ENCODE results near the gene CASK. TPM values are rescaled to one million over a fixed set of nuclear protein-coding genes. Genes with fewer than 3 reads are reported as not detected.

Gene CASK
- total and polyA plus RNA-seq, 4 donors: 10.6 to 51.1 (median 26.0) TPM

- Histone ChIP-seq H3K4me3 (ENCODE audit: low read length in 2 of 2) (no peak overlapping the region), H3K27me3 (ENCODE audit: control insufficient read depth in 1 of 2, insufficient read depth in 2 of 2, low read length in 1 of 2) (no peaks in the 10 kb centered on the region), H3K9me3 (ENCODE audit: control insufficient read depth, low read length) (no peaks in the 10 kb centered on the region), H3K27ac (ENCODE audit: low read depth in 1 of 2, low read length in 2 of 2) (no peak overlapping the region), H3K36me3 (ENCODE audit: control insufficient read depth in 1 of 2, insufficient read depth in 2 of 2, low read length in 1 of 2) (no peaks in the 10 kb centered on the region), H3K4me1 (ENCODE audit: control insufficient read depth in 1 of 2, insufficient read depth in 2 of 2, low read length in 2 of 2) (no peaks in the 10 kb centered on the region)
- intact Hi-C loops (cut with DNase I): no loop called here
- no peak for DNase-seq
- ATAC-seq (ENCODE audit: low FRiP score): no peak
Measured at GRCh38 chrX:41900321-41900720, 23.0 kb downstream of the CASK start.

- DNase-seq (no peak), ATAC-seq (ENCODE audit: low FRiP score) (no peak)
- H3K4me3 ChIP-seq (ENCODE audit: low read length in 2 of 2): no peak overlapping the region
- no peaks in the 10 kb centered on the region for H3K36me3 ChIP-seq (ENCODE audit: control insufficient read depth in 1 of 2, insufficient read depth in 2 of 2, low read length in 1 of 2)
- no peak overlapping the region for H3K27ac ChIP-seq (ENCODE audit: low read depth in 1 of 2, low read length in 2 of 2)
- H3K27me3 ChIP-seq (ENCODE audit: control insufficient read depth in 1 of 2, insufficient read depth in 2 of 2, low read length in 1 of 2): no peaks in the 10 kb centered on the region
- H3K9me3 ChIP-seq (ENCODE audit: control insufficient read depth, low read length): no peaks in the 10 kb centered on the region
- no peaks in the 10 kb centered on the region for H3K4me1 ChIP-seq (ENCODE audit: control insufficient read depth in 1 of 2, insufficient read depth in 2 of 2, low read length in 2 of 2)
- intact Hi-C loops (cut with DNase I): no loop called here
Measured at GRCh38 chrX:41895826-41896225, 27.5 kb downstream of the CASK start.

- Histone ChIP-seq H3K4me1 (ENCODE audit: control insufficient read depth in 1 of 2, insufficient read depth in 2 of 2, low read length in 2 of 2) (no peaks in the 10 kb centered on the region), H3K27me3 (ENCODE audit: control insufficient read depth in 1 of 2, insufficient read depth in 2 of 2, low read length in 1 of 2) (no peaks in the 10 kb centered on the region), H3K9me3 (ENCODE audit: control insufficient read depth, low read length) (no peaks in the 10 kb centered on the region), H3K4me3 (ENCODE audit: low read length in 2 of 2) (no peak overlapping the region), H3K27ac (ENCODE audit: low read depth in 1 of 2, low read length in 2 of 2) (no peak overlapping the region), H3K36me3 (ENCODE audit: control insufficient read depth in 1 of 2, insufficient read depth in 2 of 2, low read length in 1 of 2) (no peaks in the 10 kb centered on the region)
- intact Hi-C loops (cut with DNase I): no loop called here
- DNase-seq (no peak), ATAC-seq (ENCODE audit: low FRiP score) (no peak)
- WGBS, 2 donors: 45 to 60% methylated on average over 1 of the region's 1 CpG
Measured at GRCh38 chrX:41890026-41890423, 33.3 kb downstream of the CASK start.

- DNase-seq: no peak
- no peak for ATAC-seq (ENCODE audit: low FRiP score)
- intact Hi-C loops (cut with DNase I): no loop called here
- H3K27ac ChIP-seq (ENCODE audit: low read depth in 1 of 2, low read length in 2 of 2): no peak overlapping the region
- 46 to 51% methylated on average over 1 of the region's 1 CpG for WGBS, 2 donors
- H3K36me3 ChIP-seq (ENCODE audit: control insufficient read depth in 1 of 2, insufficient read depth in 2 of 2, low read length in 1 of 2): no peaks in the 10 kb centered on the region
- no peaks in the 10 kb centered on the region for H3K27me3 ChIP-seq (ENCODE audit: control insufficient read depth in 1 of 2, insufficient read depth in 2 of 2, low read length in 1 of 2)
- no peak overlapping the region for H3K4me3 ChIP-seq (ENCODE audit: low read length in 2 of 2)
- H3K4me1 ChIP-seq (ENCODE audit: control insufficient read depth in 1 of 2, insufficient read depth in 2 of 2, low read length in 2 of 2): no peaks in the 10 kb centered on the region
- no peaks in the 10 kb centered on the region for H3K9me3 ChIP-seq (ENCODE audit: control insufficient read depth, low read length)
Measured at GRCh38 chrX:41889317-41890025, 33.9 kb downstream of the CASK start.

- Histone ChIP-seq H3K4me1 (ENCODE audit: control insufficient read depth in 1 of 2, insufficient read depth in 2 of 2, low read length in 2 of 2) (no peaks in the 10 kb centered on the region), H3K27ac (ENCODE audit: low read depth in 1 of 2, low read length in 2 of 2) (no peak overlapping the region), H3K27me3 (ENCODE audit: control insufficient read depth in 1 of 2, insufficient read depth in 2 of 2, low read length in 1 of 2) (no peaks in the 10 kb centered on the region), H3K9me3 (ENCODE audit: control insufficient read depth, low read length) (no peaks in the 10 kb centered on the region), H3K4me3 (ENCODE audit: low read length in 2 of 2) (no peak overlapping the region), H3K36me3 (ENCODE audit: control insufficient read depth in 1 of 2, insufficient read depth in 2 of 2, low read length in 1 of 2) (no peaks in the 10 kb centered on the region)
- DNase-seq: no peak
- ATAC-seq (ENCODE audit: low FRiP score): no peak
- WGBS, 2 donors: 64 to 91% methylated on average over 1 of the region's 1 CpG
- intact Hi-C loops (cut with DNase I): no loop called here
Measured at GRCh38 chrX:41887691-41888090, 35.7 kb downstream of the CASK start.

GRCh38 chrX:41885724-41886123 lies 37.6 kb downstream of the CASK start:
- intact Hi-C loops (cut with DNase I): no loop called here
- WGBS, 2 donors: 78 to 89% methylated on average over 1 of the region's 1 CpG
- ATAC-seq (ENCODE audit: low FRiP score): no peak

GRCh38 chrX:41881166-41881565 lies 42.2 kb downstream of the CASK start:
- ATAC-seq (ENCODE audit: low FRiP score) (no peak), DNase-seq (no peak)
- Histone ChIP-seq H3K27ac (ENCODE audit: low read depth in 1 of 2, low read length in 2 of 2) (no peak overlapping the region), H3K4me3 (ENCODE audit: low read length in 2 of 2) (no peak overlapping the region), H3K4me1 (ENCODE audit: control insufficient read depth in 1 of 2, insufficient read depth in 2 of 2, low read length in 2 of 2) (no peaks in the 10 kb centered on the region), H3K27me3 (ENCODE audit: control insufficient read depth in 1 of 2, insufficient read depth in 2 of 2, low read length in 1 of 2) (no peaks in the 10 kb centered on the region), H3K9me3 (ENCODE audit: control insufficient read depth, low read length) (no peaks in the 10 kb centered on the region), H3K36me3 (ENCODE audit: control insufficient read depth in 1 of 2, insufficient read depth in 2 of 2, low read length in 1 of 2) (no peaks in the 10 kb centered on the region)
- intact Hi-C loops (cut with DNase I): no loop called here
- WGBS, 2 donors: 63 to 78% methylated on average over 1 of the region's 1 CpG

More at GRCh38 chrX:41885724-41886123, 37.6 kb downstream of the CASK start:
- Histone ChIP-seq H3K27ac (ENCODE audit: low read depth in 1 of 2, low read length in 2 of 2) (no peak overlapping the region), H3K4me3 (ENCODE audit: low read length in 2 of 2) (no peak overlapping the region), H3K27me3 (ENCODE audit: control insufficient read depth in 1 of 2, insufficient read depth in 2 of 2, low read length in 1 of 2) (no peaks in the 10 kb centered on the region), H3K36me3 (ENCODE audit: control insufficient read depth in 1 of 2, insufficient read depth in 2 of 2, low read length in 1 of 2) (no peaks in the 10 kb centered on the region), H3K9me3 (ENCODE audit: control insufficient read depth, low read length) (no peaks in the 10 kb centered on the region), H3K4me1 (ENCODE audit: control insufficient read depth in 1 of 2, insufficient read depth in 2 of 2, low read length in 2 of 2) (no peaks in the 10 kb centered on the region)
- DNase-seq: no peak

GRCh38 chrX:41877167-41877566 lies 46.2 kb downstream of the CASK start:
- 62 to 66% methylated on average over 2 of the region's 2 CpGs for WGBS, 2 donors
- Histone ChIP-seq H3K4me3 (ENCODE audit: low read length in 2 of 2) (no peak overlapping the region), H3K4me1 (ENCODE audit: control insufficient read depth in 1 of 2, insufficient read depth in 2 of 2, low read length in 2 of 2) (no peaks in the 10 kb centered on the region), H3K9me3 (ENCODE audit: control insufficient read depth, low read length) (no peaks in the 10 kb centered on the region), H3K27me3 (ENCODE audit: control insufficient read depth in 1 of 2, insufficient read depth in 2 of 2, low read length in 1 of 2) (no peaks in the 10 kb centered on the region), H3K27ac (ENCODE audit: low read depth in 1 of 2, low read length in 2 of 2) (no peak overlapping the region), H3K36me3 (ENCODE audit: control insufficient read depth in 1 of 2, insufficient read depth in 2 of 2, low read length in 1 of 2) (no peaks in the 10 kb centered on the region)
- ATAC-seq (ENCODE audit: low FRiP score) (no peak), DNase-seq (no peak)
- intact Hi-C loops (cut with DNase I): no loop called here

- intact Hi-C loops (cut with DNase I): no loop called here
- Histone ChIP-seq H3K27ac (ENCODE audit: low read depth in 1 of 2, low read length in 2 of 2) (no peak overlapping the region), H3K9me3 (ENCODE audit: control insufficient read depth, low read length) (no peaks in the 10 kb centered on the region), H3K36me3 (ENCODE audit: control insufficient read depth in 1 of 2, insufficient read depth in 2 of 2, low read length in 1 of 2) (no peaks in the 10 kb centered on the region), H3K27me3 (ENCODE audit: control insufficient read depth in 1 of 2, insufficient read depth in 2 of 2, low read length in 1 of 2) (no peaks in the 10 kb centered on the region), H3K4me1 (ENCODE audit: control insufficient read depth in 1 of 2, insufficient read depth in 2 of 2, low read length in 2 of 2) (no peaks in the 10 kb centered on the region), H3K4me3 (ENCODE audit: low read length in 2 of 2) (no peak overlapping the region)
- WGBS, 2 donors: 92 to 98% methylated on average over 1 of the region's 1 CpG
- DNase-seq (no peak), ATAC-seq (ENCODE audit: low FRiP score) (no peak)
Measured at GRCh38 chrX:41875142-41875541, 48.2 kb downstream of the CASK start.

All from aorta (tissue), 5 donors.